H9 (cell line): ENCODE results near the gene PDCD10. TPM values are rescaled to one million over a fixed set of nuclear protein-coding genes. Genes with fewer than 3 reads are reported as not detected.

Experiments used
- DNase-seq: peaks from one replicate; pipeline ENCODE4 v3.0.0-alpha.2; 2017
- H2AFZ ChIP-seq: one replicate; pipeline ENCODE4 v1.6.1; 2013; ENCODE audit warnings: mild to moderate bottlenecking, low read length, control low read depth, moderate library complexity
- H2AK5ac ChIP-seq: 2 replicates; pipeline ENCODE4 v1.6.1; 2013; ENCODE audit warnings: low read length, control low read depth, mixed read lengths; ENCODE audit not compliant: insufficient read length
- H2BK120ac ChIP-seq: one replicate; pipeline ENCODE4 v1.6.1; 2013; ENCODE audit warnings: low read depth, mild to moderate bottlenecking, low read length, control low read depth, inconsistent platforms; ENCODE audit not compliant: poor library complexity, severe bottlenecking
- H2BK12ac ChIP-seq: 2 replicates; pipeline ENCODE4 v1.6.1; 2013; ENCODE audit warnings: low read length, control low read depth, mixed read lengths, low read depth; ENCODE audit not compliant: insufficient read length
- H2BK15ac ChIP-seq: 2 replicates; pipeline ENCODE4 v1.6.1; 2013; ENCODE audit warnings: low read depth, low read length, control low read depth
- H2BK20ac ChIP-seq: one replicate; pipeline ENCODE4 v1.6.1; 2013; ENCODE audit warnings: low read depth, mild to moderate bottlenecking, low read length, control low read depth, inconsistent platforms; ENCODE audit not compliant: poor library complexity, severe bottlenecking
- H2BK5ac ChIP-seq: 2 replicates; pipeline ENCODE4 v1.6.1; 2013; ENCODE audit warnings: low read length, control low read depth, mixed read lengths; ENCODE audit not compliant: insufficient read length
- H3K14ac ChIP-seq: 2 replicates; pipeline ENCODE4 v1.6.1; 2013; ENCODE audit warnings: low read length, control low read depth; ENCODE audit not compliant: insufficient read depth
- H3K18ac ChIP-seq: 2 replicates; pipeline ENCODE4 v1.6.1; 2013; ENCODE audit warnings: low read depth, mild to moderate bottlenecking, mixed read lengths, low read length, control low read depth; ENCODE audit not compliant: insufficient read length
- H3K23ac ChIP-seq: 2 replicates; pipeline ENCODE4 v1.6.1; 2013; ENCODE audit warnings: low read length, control low read depth, mixed read lengths, low read depth; ENCODE audit not compliant: insufficient read length
- H3K23me2 ChIP-seq: 2 replicates; pipeline ENCODE4 v1.6.1; 2013; ENCODE audit warnings: low read depth, mild to moderate bottlenecking, mixed read lengths, low read length, control low read depth; ENCODE audit not compliant: insufficient read length, poor library complexity, severe bottlenecking
- H3K27ac ChIP-seq: 2 replicates; pipeline ENCODE4 v1.5.1; 2013; ENCODE audit warnings: low read length, control low read depth, mixed read lengths, low read depth; ENCODE audit not compliant: insufficient read length
- H3K27me3 ChIP-seq: 2 replicates; pipeline ENCODE4 v1.6.1; 2013; ENCODE audit warnings: low read length, control low read depth, inconsistent platforms; ENCODE audit not compliant: insufficient read depth
- H3K4ac ChIP-seq: 2 replicates; pipeline ENCODE4 v1.6.1; 2013; ENCODE audit warnings: low read depth, mild to moderate bottlenecking, control low read depth, inconsistent platforms, low read length, moderate library complexity
- H3K4me1 ChIP-seq: 2 replicates; pipeline ENCODE4 v1.6.1; 2013; ENCODE audit warnings: low read length, control low read depth, inconsistent platforms; ENCODE audit not compliant: insufficient read depth
- H3K4me2 ChIP-seq: 2 replicates; pipeline ENCODE4 v1.6.1; 2013; ENCODE audit warnings: low read length, control low read depth, mixed read lengths; ENCODE audit not compliant: insufficient read length, insufficient read depth
- H3K56ac ChIP-seq: 2 replicates; pipeline ENCODE4 v1.6.1; 2013; ENCODE audit warnings: low read depth, mild to moderate bottlenecking, mixed read lengths, low read length, control low read depth; ENCODE audit not compliant: insufficient read length
- H3K79me1 ChIP-seq: 2 replicates; pipeline ENCODE4 v1.6.1; 2013; ENCODE audit warnings: low read depth, mild to moderate bottlenecking, moderate library complexity, low read length, control low read depth, inconsistent platforms; ENCODE audit not compliant: insufficient read depth, poor library complexity, severe bottlenecking
- H3K79me2 ChIP-seq: 2 replicates; pipeline ENCODE4 v1.6.1; 2013; ENCODE audit warnings: low read length, control low read depth, inconsistent platforms; ENCODE audit not compliant: insufficient read depth
- H3K9ac ChIP-seq: 2 replicates; pipeline ENCODE4 v1.6.1; 2013; ENCODE audit warnings: low read length, control low read depth, mixed read lengths; ENCODE audit not compliant: insufficient read length; ENCODE audit errors: extremely low read depth
- H3K9me3 ChIP-seq: one replicate; pipeline ENCODE4 v1.6.1; 2013; ENCODE audit warnings: low read depth, low read length, inconsistent platforms; ENCODE audit not compliant: control insufficient read depth
- H3T11ph ChIP-seq: one replicate; pipeline ENCODE4 v1.6.1; 2013; ENCODE audit warnings: mild to moderate bottlenecking, low read length, control low read depth, inconsistent platforms
- H4K20me1 ChIP-seq: one replicate; pipeline ENCODE4 v1.6.1; 2013; ENCODE audit not compliant: control insufficient read depth, insufficient read length, insufficient read depth
- H4K5ac ChIP-seq: 2 replicates; pipeline ENCODE4 v1.6.1; 2013; ENCODE audit warnings: low read depth, mild to moderate bottlenecking, mixed read lengths, low read length, control low read depth; ENCODE audit not compliant: insufficient read length
- H4K8ac ChIP-seq: replicated peaks from 2 replicates; pipeline ENCODE4 v1.6.1; 2013; ENCODE audit warnings: low read length, control low read depth, mixed read lengths, low read depth; ENCODE audit not compliant: insufficient read length
- H4K91ac ChIP-seq: 2 replicates; pipeline ENCODE4 v1.6.1; 2013; ENCODE audit warnings: low read depth, mild to moderate bottlenecking, moderate library complexity, mixed read lengths, low read length, control low read depth; ENCODE audit not compliant: insufficient read length
- H3K27ac Mint-ChIP-seq, 3 experiments: 2 replicates in 2 of 3; 3 replicates in 1 of 3; pipeline ENCODE4 v1.8.0; 2020 to 2021; ENCODE audit warnings: mixed read lengths in 3 of 3, mild to moderate bottlenecking in 1 of 3, moderate library complexity in 1 of 3
- H3K27me3 Mint-ChIP-seq: 2 replicates; pipeline ENCODE4 v1.8.0; 2021; ENCODE audit warnings: low read depth, mild to moderate bottlenecking, moderate library complexity, mixed read lengths
- H3K36me3 Mint-ChIP-seq, 3 experiments: 2 replicates in 2 of 3; 3 replicates in 1 of 3; pipeline ENCODE4 v1.8.0; 2020 to 2021; ENCODE audit warnings: low read depth in 3 of 3, mixed read lengths in 3 of 3; ENCODE audit not compliant: insufficient read depth in 1 of 3
- H3K4me1 Mint-ChIP-seq, 2 experiments: 2 replicates each; pipeline ENCODE4 v1.8.0; 2020; ENCODE audit warnings: mixed read lengths in 2 of 2
- H3K4me3 Mint-ChIP-seq, 2 experiments: 2 replicates in 1 of 2; 3 replicates in 1 of 2; pipeline ENCODE4 v1.8.0; 2020 to 2021; ENCODE audit warnings: mild to moderate bottlenecking in 2 of 2, mixed read lengths in 2 of 2, moderate library complexity in 1 of 2
- H3K9me3 Mint-ChIP-seq, 2 experiments: 2 replicates in 1 of 2; 3 replicates in 1 of 2; pipeline ENCODE4 v1.8.0; 2020; ENCODE audit warnings: mild to moderate bottlenecking in 2 of 2, mixed read lengths in 2 of 2, moderate library complexity in 1 of 2
- CTCF ChIP-seq: fragments of 200-600 bp; sonication (generic); conservative IDR thresholded peaks from 3 replicates; pipeline ENCODE4 v1.8.0; 2021; ENCODE audit warnings: antibody characterized with exemption, mild to moderate bottlenecking
- WGBS: extraction: QIAGEN DNeasy Blood & Tissue Kit; methylation state at CpG from one replicate; pipeline ENCODE4 v1.1.7; 2013; ENCODE audit warnings: missing lambda C conversion rate, low lambda C conversion rate, mixed read lengths; ENCODE audit not compliant: insufficient read length; ENCODE audit errors: extremely low coverage; 5-methylcytosine and 5-hydroxymethylcytosine counted together
- total RNA-seq: library from RNA; stranded (reverse); gene quantifications from 2 replicates; pipeline ENCODE4 v1.2.1, GENCODE V29; 2021

Gene PDCD10
- total RNA-seq, 1 experiment from 2014 or later: 64.3 TPM

DNA sequence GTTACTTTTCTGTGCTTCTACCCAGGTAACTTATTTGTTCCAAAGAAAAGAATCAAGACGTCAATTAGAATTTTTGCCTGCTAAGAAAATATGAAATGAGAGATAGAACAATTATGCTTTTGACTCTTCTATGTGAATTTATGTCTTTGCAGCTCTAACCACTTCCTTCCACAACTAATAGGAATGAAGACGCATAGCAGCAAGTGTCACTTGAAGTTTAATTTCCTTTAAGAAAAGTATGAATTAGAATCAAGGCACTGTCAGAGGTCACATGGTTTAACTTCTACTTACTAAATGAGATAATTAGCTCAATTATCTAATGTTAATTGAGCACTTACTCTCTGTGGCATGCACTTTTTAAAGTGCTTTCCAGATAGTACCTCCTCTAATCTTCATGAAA, 84.2 kb downstream of the PDCD10 start:
- H4K5ac ChIP-seq: no peak overlapping the region
- no peak overlapping the region for H2AFZ ChIP-seq
- no peak overlapping the region for H3K27ac Mint-ChIP-seq
- H3K4me3 Mint-ChIP-seq: no peak overlapping the region
- TF ChIP-seq CTCF: no peak
- H3T11ph ChIP-seq: no peak overlapping the region
- no peak overlapping the region for H3K14ac ChIP-seq
- no peaks in the 10 kb centered on the region for H4K20me1 ChIP-seq
- H3K79me1 ChIP-seq: no peaks in the 10 kb centered on the region
- H3K23ac ChIP-seq: no peak overlapping the region
- no peak for DNase-seq
- no peak overlapping the region for H2BK15ac ChIP-seq
- no peaks in the 10 kb centered on the region for H3K9me3 ChIP-seq
- no peak overlapping the region for H3K9ac ChIP-seq
- H3K18ac ChIP-seq: no peak overlapping the region
- no peaks in the 10 kb centered on the region for H3K79me2 ChIP-seq
- no peak overlapping the region for H3K4me2 ChIP-seq
- H3K4me1 Mint-ChIP-seq: peaks cover 31 to 33% of the 10 kb centered on the region in 2 experiments
- no peak overlapping the region for H3K4ac ChIP-seq
- H2BK120ac ChIP-seq: no peak overlapping the region
- H4K8ac ChIP-seq: no peak overlapping the region
- no peaks in the 10 kb centered on the region for H3K27me3 Mint-ChIP-seq
- no peak overlapping the region for H2AK5ac ChIP-seq
- no peak overlapping the region for H3K56ac ChIP-seq
- H3K4me1 ChIP-seq: no peaks in the 10 kb centered on the region; the same call in 1 of the 2 replicates
- H2BK12ac ChIP-seq: no peak overlapping the region
- H3K36me3 Mint-ChIP-seq: peaks cover 0 to 15% (median 3%) of the 10 kb centered on the region in 3 experiments; a peak in 4 of 7 replicates
- H3K27me3 ChIP-seq: no peaks in the 10 kb centered on the region
- no peak overlapping the region for H2BK20ac ChIP-seq
- H3K23me2 ChIP-seq: no peaks in the 10 kb centered on the region
- H2BK5ac ChIP-seq: no peak overlapping the region
- no peak overlapping the region for H3K27ac ChIP-seq
- no peak overlapping the region for H4K91ac ChIP-seq
- H3K9me3 Mint-ChIP-seq: peaks cover 2% of the 10 kb centered on the region in 2 experiments; a peak in 3 of 5 replicates
- no CpG with 5 or more reads among the region's 2 CpGs for WGBS
